LNCaP clone FGC (cell line): Measurements from ENCODE around the gene ZNF644.
A peak's percentile ranks its signal among the peaks of the same experiment; 100 is the strongest.

ENCODE experiments used
- DNase-seq: peaks from one replicate; pipeline ENCODE4 v3.0.0-alpha.2; 2011; ENCODE audit warnings: low read depth
- H3K4me3 ChIP-seq: 2 replicates; pipeline ENCODE4 v1.5.1; 2011; ENCODE audit warnings: mild to moderate bottlenecking, low read depth, low read length, control low read depth
- CTCF ChIP-seq: IDR thresholded peaks from 2 replicates; pipeline ENCODE4 v1.5.1; 2012; ENCODE audit warnings: mild to moderate bottlenecking; ENCODE audit not compliant: control insufficient read depth, insufficient read depth; ENCODE audit errors: extremely low read depth

Gene ZNF644

GRCh38 chr1:91022518-91022929 lies 689 bp upstream of the ZNF644 start:
- no peak for TF ChIP-seq CTCF
- peak overlapping the region; percentile 85 for H3K4me3 ChIP-seq
- no peak for DNase-seq

- H3K4me3 ChIP-seq: peak overlapping the region; percentile 85
- DNase-seq: peak; percentile 67
- TF ChIP-seq CTCF: no peak
Measured at GRCh38 chr1:91020967-91021685, 709 bp downstream of the ZNF644 start.

- TF ChIP-seq CTCF: no peak
- H3K4me3 ChIP-seq: peak overlapping the region; percentile 85
- no peak for DNase-seq
Measured at GRCh38 chr1:91020486-91020885, 1.3 kb downstream of the ZNF644 start.

DNA sequence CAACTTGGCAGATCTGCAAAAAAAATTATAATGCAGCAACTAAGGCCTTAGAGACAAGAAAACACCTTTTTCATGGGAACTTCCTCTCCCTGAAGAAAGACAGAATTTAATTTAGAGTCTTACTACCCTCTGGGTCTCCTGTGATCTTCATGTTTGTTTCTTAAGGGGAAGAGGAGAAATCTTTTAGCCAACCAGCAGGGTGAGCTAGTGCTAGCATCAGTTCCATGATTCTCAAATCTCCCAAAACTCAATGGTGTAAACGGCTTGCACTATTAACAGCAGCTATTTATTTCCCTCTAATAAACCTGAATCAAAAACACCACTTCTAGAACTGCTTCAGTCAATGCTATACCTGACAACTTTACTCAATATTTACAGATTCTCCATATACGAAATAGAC lies 3.8 kb downstream of the ZNF644 start:
- DNase-seq: no peak

DNA sequence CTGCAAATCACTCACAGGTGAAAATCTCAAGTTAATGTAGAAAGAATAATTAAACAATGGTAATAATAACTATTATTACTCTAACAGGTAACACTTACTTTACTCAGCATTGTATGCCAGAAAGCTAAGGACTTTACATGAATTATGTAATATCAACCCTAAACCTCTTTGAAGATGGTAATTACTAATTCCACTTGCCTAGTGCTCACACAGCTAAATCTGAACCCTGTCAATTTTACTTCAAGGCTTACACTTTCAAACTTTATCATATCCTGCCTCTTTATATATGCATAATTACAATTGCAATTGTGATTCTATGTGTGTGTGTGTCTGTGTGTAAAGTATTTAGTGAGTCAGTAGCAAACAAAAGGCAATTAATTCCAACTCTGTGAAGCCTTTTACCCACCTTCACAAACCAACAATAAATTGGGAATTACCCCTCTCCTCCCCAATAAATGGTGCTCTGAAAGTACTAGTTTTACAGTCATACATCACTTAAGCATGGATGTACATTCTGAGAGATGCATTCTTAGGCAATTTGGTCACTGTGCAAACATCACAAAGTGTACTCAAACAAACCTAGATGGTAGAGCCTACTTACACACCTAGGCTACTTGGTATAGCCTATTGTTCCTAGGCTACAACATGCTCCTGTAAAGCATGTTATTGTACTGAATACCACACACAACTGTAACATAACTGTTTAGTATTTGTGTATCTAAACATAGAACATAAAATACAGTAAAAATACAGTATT lies 5.9 kb downstream of the ZNF644 start:
- no peak overlapping the region for H3K4me3 ChIP-seq
- peak; percentile 83 for DNase-seq
- TF ChIP-seq CTCF: no peak

More for the DNA sequence above, 3.8 kb downstream of the ZNF644 start:
- peak; percentile 43 for TF ChIP-seq CTCF
- no peak overlapping the region for H3K4me3 ChIP-seq

- TF ChIP-seq CTCF: no peak
- no peak overlapping the region for H3K4me3 ChIP-seq
- no peak for DNase-seq
Measured at GRCh38 chr1:91015358-91015780, 6.5 kb downstream of the ZNF644 start.
